OCI-LY3 (cell line): ENCODE data around the gene KLF1.

Experiments used
- H2AFZ ChIP-seq: fragments of 200-600, 300-600 bp; shearing (Covaris generic); 2 replicates; pipeline ENCODE4 v1.6.0; 2014; ENCODE audit warnings: antibody characterized with exemption, low read depth, low read length
- H3K27ac ChIP-seq: fragments of 200-600, 300-600 bp; sonication (generic); 2 replicates; pipeline ENCODE4 v1.5.1; 2014; ENCODE audit warnings: mild to moderate bottlenecking, low read length, moderate library complexity, mixed read lengths
- H3K27me3 ChIP-seq: fragments of 200-600, 300-600 bp; sonication (generic); 2 replicates; pipeline ENCODE4 v1.6.1; 2014; ENCODE audit warnings: low read depth, low read length, mixed read lengths
- H3K36me3 ChIP-seq: fragments of 200-600, 300-600 bp; sonication (generic); replicated peaks from 2 replicates; pipeline ENCODE3; 2014; ENCODE audit warnings: low read depth, low read length, mixed read lengths
- H3K4me1 ChIP-seq: fragments of 300-600, 200-600 bp; sonication (generic); 2 replicates; pipeline ENCODE4 v1.6.1; 2014; ENCODE audit warnings: low read length, mixed read lengths
- H3K4me2 ChIP-seq: fragments of 200-600, 300-600 bp; sonication (generic); 2 replicates; pipeline ENCODE4 v1.6.1; 2014; ENCODE audit warnings: low read length, mixed read lengths
- H3K4me3 ChIP-seq: fragments of 300-600, 200-600 bp; sonication (generic); 2 replicates; pipeline ENCODE4 v1.5.1; 2014; ENCODE audit warnings: antibody characterized with exemption, mild to moderate bottlenecking, low read length, moderate library complexity
- H3K79me2 ChIP-seq: fragments of 300-600, 200-600 bp; shearing (Covaris generic); 2 replicates; pipeline ENCODE4 v1.6.1; 2014; ENCODE audit warnings: mild to moderate bottlenecking, low read length, mixed read lengths
- H3K9ac ChIP-seq: fragments of 300-600, 200-600 bp; shearing (Covaris generic); 2 replicates; pipeline ENCODE4 v1.6.0; 2014; ENCODE audit warnings: mild to moderate bottlenecking, low read length, moderate library complexity
- H3K9me3 ChIP-seq: fragments of 200-600, 300-600 bp; shearing (Covaris generic); 2 replicates; pipeline ENCODE4 v1.6.1; 2014; ENCODE audit warnings: low read length, mixed read lengths; ENCODE audit not compliant: insufficient read depth
- H4K20me1 ChIP-seq: fragments of 200-600, 300-600 bp; sonication (generic); 2 replicates; pipeline ENCODE4 v1.6.1; 2016; ENCODE audit warnings: low read length, mixed read lengths; ENCODE audit not compliant: insufficient read depth
- CTCF ChIP-seq: fragments of 200-600, 300-600 bp; sonication (generic); IDR thresholded peaks from 2 replicates; pipeline ENCODE4 v1.5.1; 2014; ENCODE audit warnings: antibody characterized with exemption, low read length, low read depth
- EZH2phosphoT487 ChIP-seq: fragments of 200-600 bp; shearing (Covaris generic); IDR thresholded peaks from 2 replicates; pipeline ENCODE4 v1.6.1; 2018; ENCODE audit warnings: antibody characterized with exemption, mixed run types, low read depth

The KLF1 gene

DNA sequence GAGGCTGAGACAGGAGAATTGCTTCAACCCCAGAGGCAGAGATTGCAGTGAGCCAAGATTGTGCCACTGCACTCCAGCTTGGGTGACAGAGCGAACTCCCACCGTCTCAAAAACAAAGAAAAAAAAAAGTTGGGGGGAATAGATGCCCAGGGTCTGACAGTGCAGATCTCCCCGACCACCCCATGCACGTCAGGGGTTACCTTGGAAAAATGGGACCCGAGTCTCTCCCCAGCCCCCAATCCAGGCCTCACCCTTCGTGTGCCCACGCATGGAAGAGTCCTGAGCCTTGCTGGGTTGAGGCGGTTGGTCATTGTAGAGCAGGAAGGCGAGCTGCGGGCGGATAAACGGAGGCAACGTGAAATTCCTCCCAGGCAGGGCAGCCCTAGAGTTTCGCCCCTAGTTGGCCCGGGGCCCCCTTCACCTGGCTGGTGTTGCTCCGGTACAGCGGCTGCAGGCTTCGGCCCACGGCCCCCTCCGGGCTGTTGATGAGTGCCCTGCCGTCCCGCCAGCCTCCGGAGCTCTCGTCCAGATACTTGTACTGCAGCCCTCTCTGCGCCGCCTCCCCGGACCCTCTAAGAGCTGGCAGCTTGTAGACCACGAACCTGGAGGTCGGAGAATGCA is 6.3 kb downstream of the KLF1 start:
- Histone ChIP-seq H3K79me2 (peaks cover 19% of the 10 kb centered on the region), H3K4me1 (peaks cover 16% of the 10 kb centered on the region), H3K4me2 (peak overlapping the region; percentile 96), H4K20me1 (peaks cover 8% of the 10 kb centered on the region; the same call in 1 of the 2 replicates), H3K9me3 (peaks cover 19% of the 10 kb centered on the region), H3K27me3 (no peaks in the 10 kb centered on the region), H3K36me3 (peaks cover 34% of the 10 kb centered on the region), H2AFZ (peak overlapping the region; percentile 29; the same call in 1 of the 2 replicates), H3K9ac (peak overlapping the region; percentile 97), H3K4me3 (peak overlapping the region; percentile 92), H3K27ac (peak overlapping the region; percentile 85)
- TF ChIP-seq EZH2phosphoT487 (no peak), CTCF (no peak)

DNA sequence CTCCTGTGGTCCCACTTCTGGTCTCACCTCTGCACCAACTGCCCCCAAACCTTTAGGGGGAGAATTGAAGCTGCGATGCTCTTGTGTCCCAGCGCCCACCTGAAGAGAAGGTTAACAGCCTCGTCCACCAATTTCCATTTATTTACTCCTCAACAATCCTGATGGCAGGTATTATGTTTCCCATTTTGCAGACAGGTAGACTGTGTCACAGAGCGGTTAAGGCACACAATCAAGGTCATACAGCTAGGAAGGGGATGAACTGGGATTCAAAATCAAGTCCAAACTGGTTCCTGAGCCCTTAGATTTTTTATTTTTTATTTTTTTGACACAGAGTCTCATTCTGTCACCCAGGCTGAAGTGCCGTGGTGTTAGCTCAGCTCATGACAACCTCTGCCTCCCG is 11.9 kb downstream of the KLF1 start:
- Histone ChIP-seq H3K4me3 (no peak overlapping the region), H3K4me2 (no peak overlapping the region), H3K79me2 (peaks cover 8% of the 10 kb centered on the region), H4K20me1 (peaks cover 8% of the 10 kb centered on the region; the same call in 1 of the 2 replicates), H3K36me3 (peaks cover 55% of the 10 kb centered on the region), H3K4me1 (peaks cover 3% of the 10 kb centered on the region), H3K27ac (no peak overlapping the region), H2AFZ (no peak overlapping the region), H3K27me3 (no peaks in the 10 kb centered on the region), H3K9me3 (no peaks in the 10 kb centered on the region), H3K9ac (no peak overlapping the region)
- no peak for TF ChIP-seq EZH2phosphoT487

DNA sequence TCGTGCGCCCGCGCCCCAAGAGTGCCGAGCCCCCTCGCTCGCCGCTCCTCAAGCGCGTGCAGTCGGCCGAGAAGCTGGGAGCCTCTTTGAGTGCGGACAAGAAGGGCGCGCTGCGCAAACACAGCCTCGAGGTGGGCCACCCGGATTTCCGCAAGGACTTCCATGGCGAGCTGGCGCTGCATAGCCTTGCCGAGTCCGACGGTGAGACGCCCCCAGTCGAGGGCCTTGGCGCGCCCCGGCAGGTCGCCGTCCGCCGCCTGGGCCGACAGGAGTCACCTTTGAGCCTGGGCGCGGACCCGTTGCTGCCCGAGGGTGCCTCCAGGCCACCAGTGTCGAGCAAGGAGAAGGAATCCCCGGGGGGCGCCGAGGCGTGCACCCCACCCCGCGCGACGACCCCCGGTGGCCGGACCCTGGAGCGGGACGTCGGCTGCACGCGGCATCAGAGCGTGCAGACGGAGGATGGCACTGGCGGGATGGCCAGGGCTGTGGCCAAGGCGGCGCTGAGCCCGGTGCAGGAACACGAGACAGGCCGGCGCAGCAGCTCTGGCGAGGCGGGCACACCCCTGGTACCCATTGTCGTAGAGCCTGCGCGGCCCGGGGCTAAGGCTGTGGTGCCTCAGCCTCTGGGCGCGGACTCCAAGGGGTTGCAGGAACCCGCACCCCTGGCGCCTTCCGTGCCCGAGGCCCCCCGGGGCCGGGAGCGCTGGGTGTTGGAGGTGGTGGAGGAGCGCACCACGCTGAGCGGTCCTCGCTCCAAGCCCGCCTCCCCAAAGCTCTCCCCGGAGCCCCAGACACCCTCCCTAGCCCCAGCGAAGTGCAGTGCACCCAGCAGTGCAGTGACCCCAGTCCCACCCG is 12.9 kb downstream of the KLF1 start:
- no peak overlapping the region for H3K27ac ChIP-seq
- TF ChIP-seq EZH2phosphoT487 (no peak), CTCF (no peak)
- no peak overlapping the region for H3K9ac ChIP-seq
- no peak overlapping the region for H3K4me3 ChIP-seq
- H3K27me3 ChIP-seq, result no peaks in the 10 kb centered on the region
- H3K4me2 ChIP-seq, result no peak overlapping the region
- no peaks in the 10 kb centered on the region for H3K9me3 ChIP-seq
- H3K79me2 ChIP-seq, result no peaks in the 10 kb centered on the region
- H3K4me1 ChIP-seq, result no peaks in the 10 kb centered on the region
- H3K36me3 ChIP-seq, result peaks cover 48% of the 10 kb centered on the region
- peaks cover 5% of the 10 kb centered on the region; the same call in 1 of the 2 replicates for H4K20me1 ChIP-seq
- H2AFZ ChIP-seq, result no peak overlapping the region

GRCh38 chr19:12872941-12873890 is 13.8 kb downstream of the KLF1 start:
- TF ChIP-seq CTCF, result no peak
- Histone ChIP-seq H4K20me1 (peaks cover under 1% of the 10 kb centered on the region; the same call in 1 of the 2 replicates), H3K4me2 (no peak overlapping the region), H3K4me1 (no peaks in the 10 kb centered on the region), H3K9ac (no peak overlapping the region), H3K27me3 (no peaks in the 10 kb centered on the region), H3K4me3 (no peak overlapping the region), H3K27ac (no peak overlapping the region), H3K36me3 (peaks cover 51% of the 10 kb centered on the region), H3K79me2 (no peaks in the 10 kb centered on the region), H2AFZ (no peak overlapping the region), H3K9me3 (no peaks in the 10 kb centered on the region)
